ENCODE data around the gene GPSM3.

GPSM3 gene

DNA sequence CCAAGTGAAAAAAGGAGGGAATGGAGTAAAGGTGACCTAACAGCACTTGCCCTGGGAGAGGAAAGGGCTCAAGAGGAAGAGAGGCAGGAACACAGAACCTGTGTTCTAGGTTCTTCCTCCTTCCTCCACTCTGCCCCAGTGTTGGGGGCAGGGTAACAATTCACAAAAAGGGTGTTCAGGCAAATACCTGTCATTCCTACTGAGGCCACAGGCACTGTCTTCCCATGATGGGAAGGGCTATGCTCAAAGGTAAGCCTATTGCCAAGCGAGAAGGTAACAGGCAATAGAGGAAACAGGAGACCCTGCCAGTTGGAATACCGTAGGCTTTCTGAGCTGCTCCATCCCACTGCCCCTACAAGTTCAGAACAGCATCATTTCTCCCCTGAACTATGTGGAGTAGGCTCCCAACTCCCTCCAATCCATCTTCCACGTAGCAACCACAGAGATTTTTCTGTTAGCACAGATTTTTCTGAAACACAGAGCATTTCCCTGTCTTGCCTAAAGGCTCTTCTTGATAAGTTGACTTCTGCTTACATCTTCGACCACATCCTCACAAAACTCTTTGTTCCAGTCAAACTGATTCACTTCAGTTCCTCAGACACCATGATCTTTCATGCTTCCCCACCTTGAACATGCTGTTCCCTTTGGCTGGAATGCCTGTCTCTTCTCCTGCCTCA lies 19.3 kb downstream of the GPSM3 start:
- DNase-seq (ENCODE audit: low read depth) = no peak

DNA sequence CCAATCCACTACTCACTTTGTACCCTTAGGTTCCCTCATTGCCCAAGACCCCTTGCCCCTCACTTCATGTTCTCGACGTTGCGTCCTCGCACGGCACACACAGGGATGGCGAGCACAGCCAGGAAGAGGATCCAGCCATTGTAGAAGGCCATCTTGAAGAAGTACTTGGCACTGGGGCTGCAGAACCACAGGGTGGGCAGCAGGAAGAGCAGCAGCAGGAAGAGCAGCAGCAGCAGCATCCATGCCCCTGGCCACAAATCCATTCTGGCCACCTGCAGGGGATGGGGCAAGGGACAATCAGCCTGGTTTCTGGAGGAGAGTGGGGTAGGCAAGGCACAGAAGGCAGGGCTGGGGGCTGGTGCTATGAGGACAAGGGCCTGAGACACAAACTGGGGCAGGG lies 21.2 kb downstream of the GPSM3 start:
- DNase-seq (ENCODE audit: low read depth) = no peak

DNA sequence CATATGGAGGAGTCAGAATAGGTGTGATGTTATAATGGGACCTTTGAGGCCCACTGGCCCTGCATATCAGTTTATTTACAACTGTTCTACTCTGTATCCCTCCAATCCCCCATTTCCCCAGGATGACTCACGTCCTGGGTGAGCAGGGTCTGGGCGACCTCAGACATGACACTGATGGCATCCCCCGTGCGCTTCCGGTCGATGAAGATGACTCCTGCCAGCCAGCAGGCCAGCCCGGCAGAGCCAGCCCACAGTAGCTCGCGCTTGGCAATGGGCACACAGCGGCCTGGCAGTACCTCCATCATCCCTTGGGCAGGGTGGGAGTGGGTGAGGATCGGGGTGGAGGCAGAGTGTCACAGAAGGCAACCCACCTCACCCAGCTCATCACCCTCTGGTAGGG lies 22.1 kb downstream of the GPSM3 start:
- no peak for DNase-seq (ENCODE audit: low read depth)

DNA sequence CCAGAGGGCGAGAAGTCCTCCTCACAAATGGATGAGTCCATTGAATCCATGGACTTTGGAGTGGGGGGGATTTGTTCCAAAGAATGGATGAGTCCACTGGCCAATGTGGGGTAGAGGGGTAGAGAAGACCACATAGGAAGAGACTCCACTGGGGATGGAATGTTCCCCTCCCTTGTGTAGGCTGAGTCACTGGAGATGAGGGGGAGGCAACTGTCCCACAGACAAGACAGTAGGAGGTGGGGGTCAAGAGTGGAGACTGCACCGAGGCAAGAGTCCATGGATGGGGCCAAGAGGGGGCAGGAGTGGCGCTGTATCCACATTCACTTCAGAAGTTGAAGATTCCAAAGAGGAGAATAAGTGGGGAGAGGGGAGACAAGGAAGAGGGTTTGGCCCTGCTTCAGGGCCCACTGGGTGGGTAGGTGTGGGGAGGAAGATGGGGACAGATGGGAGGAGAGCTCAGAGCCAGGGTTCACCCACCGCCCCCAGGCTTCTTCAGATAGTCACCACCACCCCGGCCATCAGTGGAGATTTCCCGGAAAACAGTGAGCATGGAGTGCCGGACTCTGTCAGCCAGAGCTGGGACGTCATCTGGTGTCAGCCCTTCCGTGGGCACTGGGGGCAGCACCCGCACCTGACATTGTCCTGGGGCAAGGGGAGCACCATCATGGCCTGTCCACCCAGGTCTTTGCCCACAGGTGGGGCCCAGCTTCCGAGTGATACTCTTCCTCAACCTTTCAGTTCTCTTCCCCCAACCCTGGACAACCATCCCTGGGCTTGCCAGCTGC lies 23.4 kb downstream of the GPSM3 start:
- DNase-seq (ENCODE audit: low read depth) = no peak

DNA sequence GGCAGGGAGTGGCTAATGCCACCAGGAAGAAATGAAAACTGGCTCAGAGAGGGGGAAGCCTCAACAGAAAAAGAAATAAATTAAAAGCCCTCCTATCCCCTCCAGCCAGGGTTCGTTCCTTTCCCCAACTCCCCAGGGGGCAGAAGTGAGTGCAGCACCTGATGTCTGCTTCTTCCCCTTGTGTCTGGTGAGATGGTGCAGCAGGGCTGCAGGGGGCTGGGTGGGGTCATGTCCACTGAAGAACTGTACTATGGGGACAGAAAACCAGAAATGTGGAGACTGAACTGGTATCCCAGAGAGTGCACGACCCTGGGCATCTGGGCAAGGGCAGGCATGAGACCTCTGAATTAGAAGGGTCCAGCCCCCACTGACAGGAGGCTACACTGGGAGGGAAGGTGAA lies 24.1 kb downstream of the GPSM3 start:
- DNase-seq (ENCODE audit: low read depth) = no peak

DNA sequence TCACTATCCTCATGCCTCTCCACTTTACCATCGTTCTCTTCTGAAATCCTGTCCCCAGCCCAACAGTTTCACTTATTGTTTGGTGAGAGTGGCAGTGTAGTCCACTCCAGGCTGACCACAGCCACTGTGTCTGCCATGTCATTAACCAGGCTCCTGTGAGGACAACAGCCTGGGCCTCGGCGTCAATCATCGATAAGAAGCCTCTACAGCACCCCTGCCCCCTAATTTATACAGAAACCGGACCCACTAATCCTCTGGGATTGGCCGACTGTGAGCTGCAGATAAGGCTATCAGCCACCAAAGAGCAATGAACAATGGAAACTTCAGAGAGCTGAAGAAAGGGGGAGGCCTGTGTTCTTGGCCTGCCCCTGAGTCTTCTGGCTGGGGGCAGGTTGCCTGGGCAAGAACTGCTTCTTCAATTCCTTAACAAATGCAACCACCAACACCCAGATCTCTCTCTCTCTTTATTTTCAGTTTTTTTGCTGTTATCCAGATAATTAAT lies 24.6 kb downstream of the GPSM3 start:
- no peak for DNase-seq (ENCODE audit: low read depth)

DNA sequence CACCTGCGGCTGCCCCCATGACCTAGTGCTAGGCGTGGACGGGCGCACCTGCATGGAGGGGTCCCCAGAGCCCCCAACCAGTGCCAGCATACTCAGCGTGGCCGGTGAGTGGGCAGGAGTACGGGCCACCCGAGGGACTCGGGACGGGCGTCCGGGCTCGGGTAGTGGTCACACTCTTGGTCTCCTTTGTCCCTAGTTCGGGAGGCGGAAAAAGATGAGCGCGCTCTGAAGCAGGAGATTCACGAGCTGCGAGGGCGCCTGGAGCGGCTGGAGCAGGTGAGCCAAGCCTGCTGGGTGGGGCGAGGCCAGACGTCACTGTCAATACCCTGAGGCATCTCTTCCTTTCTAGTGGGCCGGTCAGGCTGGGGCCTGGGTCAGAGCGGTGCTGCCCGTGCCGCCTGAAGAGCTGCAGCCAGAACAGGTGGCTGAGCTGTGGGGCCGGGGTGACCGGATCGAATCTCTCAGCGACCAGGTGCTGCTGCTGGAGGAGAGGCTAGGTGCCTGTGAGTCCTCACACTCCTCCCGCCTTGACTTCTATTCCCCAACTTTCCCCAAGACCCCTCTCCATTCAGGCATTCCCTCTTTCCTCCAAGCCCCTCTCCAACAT lies 25.2 kb downstream of the GPSM3 start:
- no peak for DNase-seq (ENCODE audit: low read depth)

DNA sequence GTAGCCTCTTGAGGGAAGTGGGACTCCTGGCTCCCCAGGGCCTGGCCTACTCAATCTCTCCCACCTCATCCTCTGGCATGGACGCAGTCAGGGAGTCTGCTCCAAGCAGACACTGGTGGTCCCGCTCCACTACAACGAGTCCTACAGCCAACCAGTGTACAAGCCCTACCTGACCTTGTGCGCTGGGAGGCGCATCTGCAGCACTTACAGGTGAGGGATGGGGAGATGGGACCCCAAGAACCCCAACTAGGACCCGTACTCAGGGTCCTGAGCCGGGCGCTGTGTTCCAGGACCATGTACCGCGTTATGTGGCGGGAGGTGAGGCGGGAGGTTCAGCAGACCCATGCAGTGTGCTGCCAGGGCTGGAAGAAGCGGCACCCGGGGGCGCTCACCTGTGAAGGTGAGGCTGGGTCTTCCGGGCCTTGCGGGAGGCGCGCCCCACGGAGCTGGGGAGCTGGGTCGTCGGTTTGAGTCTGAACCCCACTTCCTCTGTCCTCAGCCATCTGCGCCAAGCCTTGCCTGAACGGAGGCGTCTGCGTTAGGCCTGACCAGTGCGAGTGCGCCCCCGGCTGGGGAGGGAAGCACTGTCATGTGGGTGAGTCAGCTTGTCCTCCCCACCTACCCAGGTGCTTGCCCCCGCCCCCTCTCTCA lies 25.9 kb downstream of the GPSM3 start:
- DNase-seq (ENCODE audit: low read depth) = no peak

DNA sequence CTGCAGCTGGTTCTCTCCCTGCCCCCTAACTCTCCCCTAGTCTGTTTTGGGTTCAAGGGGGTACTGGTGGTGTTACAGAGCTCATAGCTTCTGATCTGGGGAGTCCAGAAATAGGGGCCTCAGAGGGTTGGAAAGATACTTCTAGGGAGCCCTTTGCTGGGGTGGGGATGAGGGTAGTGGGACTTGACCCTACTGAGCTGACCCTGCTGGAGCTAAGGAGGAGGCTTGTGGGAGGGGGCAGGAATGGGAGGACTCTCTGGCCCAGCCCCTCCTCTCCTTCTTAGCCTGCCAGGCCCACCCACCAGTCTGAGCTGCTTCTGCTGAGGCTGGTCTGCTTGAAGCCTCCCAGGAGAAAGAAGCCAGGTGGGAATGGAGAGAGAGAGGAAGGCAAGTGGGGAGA lies 28.1 kb downstream of the GPSM3 start, which contains the start of gene EGFL8:
Gene EGFL8 (plus strand): TSS at position 301 of the 400 bp plus-strand sequence. CDS start 1,571 bp downstream, outside the sequence.
- DNase-seq (ENCODE audit: low read depth) = no peak

DNA sequence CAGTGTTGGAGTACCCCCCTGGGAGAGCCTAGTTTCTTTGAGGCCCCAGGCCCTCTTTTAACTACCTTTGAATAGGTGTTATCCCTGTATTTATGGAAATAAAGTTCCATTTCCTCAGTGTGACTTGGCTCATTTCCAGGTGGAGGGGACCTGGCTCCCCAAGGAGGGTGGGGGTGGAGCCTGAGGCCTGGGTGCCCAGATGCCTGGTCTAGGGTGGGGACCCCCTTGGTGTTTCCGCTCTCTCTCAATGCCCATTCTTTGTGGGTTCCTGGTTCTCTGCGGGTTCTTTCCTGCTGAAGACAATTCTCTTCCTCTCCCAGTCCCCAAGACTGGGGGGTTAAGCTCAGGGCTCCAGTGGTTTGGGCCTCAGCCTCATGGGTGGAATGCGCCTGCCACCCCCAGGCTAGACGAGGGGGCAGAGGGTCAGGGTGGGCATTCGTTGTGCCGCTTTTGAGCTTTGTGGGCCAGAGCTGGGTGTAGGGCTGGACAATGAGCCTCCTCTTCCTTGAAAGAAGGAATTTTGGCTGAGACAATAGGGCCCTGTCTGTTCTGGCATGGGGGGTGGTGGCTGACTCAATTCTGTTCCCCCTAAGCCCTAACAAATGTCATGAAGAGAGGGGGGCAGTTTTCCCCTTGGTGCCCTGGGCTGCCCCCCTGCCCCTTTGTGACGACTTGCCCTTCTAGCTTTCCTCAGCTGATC lies 28.7 kb downstream of the GPSM3 start:
- no peak for DNase-seq (ENCODE audit: low read depth)

DNA sequence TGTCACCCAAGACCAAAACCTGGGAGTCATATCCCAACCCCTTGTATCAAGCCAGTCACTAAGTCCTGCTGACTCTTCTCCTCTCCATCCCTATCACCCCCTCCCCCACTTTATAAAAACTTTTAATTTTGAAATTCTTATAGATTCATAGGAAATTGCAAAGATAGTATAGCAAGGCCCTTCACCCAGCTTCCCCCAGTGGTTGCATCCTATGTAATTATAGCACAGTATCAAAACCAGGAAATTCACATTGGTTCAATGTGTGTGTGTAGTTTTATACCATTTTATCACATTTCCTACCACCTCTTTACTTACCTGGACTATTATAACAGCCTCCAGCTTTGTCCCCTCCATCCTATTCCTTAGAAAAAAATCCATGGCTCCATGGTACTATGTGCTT lies 34.4 kb downstream of the GPSM3 start:
- DNase-seq (ENCODE audit: low read depth) = no peak

DNA sequence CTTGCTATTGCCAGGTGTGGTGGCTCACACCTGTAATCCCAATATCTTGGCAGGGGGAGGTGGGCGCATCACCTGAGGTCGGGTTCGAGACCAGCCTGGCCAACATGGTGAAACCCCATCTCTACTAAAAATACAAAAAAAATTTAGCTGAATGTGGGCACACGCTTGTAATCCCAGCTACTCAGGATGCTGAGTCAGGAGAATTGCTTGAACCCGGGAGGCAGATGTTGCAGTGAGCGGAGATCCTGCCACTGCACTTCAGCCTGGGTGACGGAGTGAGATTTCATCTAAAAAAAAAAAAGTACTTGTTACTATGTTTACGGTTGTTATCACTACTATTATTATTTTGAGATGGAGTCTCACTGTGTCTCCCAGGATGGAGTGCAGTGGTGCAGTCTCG lies 35.6 kb downstream of the GPSM3 start:
- DNase-seq (ENCODE audit: low read depth) = no peak

DNA sequence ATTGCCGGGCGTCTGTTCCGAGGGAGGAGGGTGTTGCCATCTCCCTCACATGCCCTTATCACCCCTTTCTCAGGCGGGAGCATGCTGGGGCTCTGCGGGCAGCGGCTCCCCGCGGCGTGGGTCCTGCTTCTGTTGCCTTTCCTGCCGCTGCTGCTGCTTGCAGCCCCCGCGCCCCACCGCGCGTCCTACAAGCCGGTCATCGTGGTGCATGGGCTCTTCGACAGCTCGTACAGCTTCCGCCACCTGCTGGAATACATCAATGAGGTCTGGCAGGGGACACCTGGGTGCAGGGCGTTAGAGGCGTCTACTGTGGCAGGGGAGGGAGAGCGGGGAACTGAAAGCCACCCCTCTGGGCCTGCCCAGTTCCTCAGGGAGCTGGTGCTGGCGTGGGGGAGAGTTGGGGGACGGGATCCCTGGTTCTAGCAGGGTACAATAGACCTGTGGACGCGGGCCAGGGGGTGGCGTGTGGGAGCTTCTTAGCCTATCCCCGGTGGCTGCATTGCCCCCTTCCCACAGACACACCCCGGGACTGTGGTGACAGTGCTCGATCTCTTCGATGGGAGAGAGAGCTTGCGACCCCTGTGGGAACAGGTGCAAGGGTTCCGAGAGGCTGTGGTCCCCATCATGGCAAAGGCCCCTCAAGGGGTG lies 37.8 kb downstream of the GPSM3 start:
- no peak for DNase-seq (ENCODE audit: low read depth)

DNA sequence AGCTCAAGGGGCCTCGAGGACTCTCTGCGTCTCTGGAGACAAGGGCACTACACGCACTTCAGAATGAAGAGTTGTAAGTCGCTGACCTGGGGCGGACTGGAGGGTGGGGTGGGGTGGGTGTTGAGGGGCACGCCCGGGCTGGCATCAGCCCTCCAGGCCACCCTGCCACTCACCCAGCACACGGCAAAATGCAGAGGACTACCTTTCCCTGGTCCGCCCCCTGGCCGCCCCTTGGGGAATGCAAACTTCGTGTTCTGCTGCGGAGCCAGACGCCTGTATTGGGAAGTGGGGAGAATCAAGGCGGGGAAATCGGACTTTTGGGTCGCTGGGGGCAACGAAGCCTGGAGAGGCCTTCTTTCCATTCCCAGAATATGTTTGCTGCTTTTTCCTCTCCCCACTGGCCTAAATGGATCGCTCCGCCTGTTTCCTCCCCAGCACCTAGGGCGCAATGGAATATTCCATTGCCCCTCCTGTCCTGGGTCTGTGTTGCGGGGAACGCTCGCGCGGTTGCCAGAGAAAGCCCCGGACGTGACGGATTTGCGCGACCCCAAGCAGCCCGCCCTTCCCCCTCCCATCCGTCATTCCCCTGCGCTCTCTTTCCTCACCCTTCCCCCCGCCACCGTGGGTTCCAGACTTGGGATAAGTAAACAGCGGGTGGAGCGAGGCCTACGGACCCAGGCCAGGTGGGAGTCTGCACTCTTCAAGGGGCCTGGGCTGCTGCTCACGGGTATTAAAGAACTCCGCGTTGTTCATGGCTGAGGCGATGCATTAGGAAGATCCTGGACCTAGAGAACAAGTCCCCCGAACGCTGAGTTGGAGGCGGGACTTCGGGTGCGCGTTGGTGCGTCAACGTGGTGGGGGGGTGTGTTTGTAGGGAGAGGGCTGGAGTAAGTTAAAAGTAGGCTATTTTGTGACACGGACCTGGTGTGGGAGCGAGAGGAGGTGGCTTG lies 38.6 kb downstream of the GPSM3 start, which contains the start of gene PPT2:
Gene PPT2 (plus strand): TSS at position 578 of the 950 bp plus-strand sequence. CDS start 454 bp downstream, outside the sequence.
- DNase-seq (ENCODE audit: low read depth) = peak; percentile 90

DNA sequence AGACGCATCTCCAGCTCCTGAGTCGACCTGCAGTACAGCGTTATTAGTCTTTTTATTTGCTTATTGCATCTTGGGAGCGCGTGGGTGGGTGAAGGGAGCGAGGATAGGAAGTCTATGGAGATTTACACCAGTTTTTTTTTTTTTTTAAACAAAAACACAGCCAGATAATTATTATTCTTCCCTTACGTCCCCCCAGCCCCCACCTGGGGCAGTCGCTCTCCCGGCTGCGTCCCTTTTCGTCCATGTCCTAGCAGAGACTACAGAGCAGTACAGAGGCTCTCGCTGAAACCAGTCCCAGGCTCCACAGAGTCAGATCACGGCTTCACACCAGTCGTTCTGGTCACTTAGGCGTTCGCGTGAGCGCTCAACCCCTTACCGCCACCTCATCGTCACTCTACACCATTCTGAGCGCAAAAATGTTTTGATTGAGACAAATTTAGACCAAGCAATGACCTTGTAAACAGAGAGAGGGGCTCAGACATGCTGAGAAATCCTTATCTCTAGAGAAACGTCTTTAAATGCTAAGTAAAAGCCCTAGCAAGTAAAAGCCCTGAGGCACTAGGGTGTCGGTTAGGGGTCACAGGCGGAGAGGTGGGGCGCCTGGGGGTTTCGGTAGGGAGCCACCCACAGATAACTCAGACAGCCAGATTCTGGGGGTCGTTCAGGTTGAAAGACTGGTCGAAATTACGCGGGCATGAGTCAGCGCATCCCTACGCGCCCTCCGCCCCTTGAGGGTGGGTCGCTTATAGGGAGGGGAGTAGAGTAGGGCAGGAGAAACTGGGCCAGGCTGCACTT lies 39.5 kb downstream of the GPSM3 start:
- no peak for DNase-seq (ENCODE audit: low read depth)

DNA sequence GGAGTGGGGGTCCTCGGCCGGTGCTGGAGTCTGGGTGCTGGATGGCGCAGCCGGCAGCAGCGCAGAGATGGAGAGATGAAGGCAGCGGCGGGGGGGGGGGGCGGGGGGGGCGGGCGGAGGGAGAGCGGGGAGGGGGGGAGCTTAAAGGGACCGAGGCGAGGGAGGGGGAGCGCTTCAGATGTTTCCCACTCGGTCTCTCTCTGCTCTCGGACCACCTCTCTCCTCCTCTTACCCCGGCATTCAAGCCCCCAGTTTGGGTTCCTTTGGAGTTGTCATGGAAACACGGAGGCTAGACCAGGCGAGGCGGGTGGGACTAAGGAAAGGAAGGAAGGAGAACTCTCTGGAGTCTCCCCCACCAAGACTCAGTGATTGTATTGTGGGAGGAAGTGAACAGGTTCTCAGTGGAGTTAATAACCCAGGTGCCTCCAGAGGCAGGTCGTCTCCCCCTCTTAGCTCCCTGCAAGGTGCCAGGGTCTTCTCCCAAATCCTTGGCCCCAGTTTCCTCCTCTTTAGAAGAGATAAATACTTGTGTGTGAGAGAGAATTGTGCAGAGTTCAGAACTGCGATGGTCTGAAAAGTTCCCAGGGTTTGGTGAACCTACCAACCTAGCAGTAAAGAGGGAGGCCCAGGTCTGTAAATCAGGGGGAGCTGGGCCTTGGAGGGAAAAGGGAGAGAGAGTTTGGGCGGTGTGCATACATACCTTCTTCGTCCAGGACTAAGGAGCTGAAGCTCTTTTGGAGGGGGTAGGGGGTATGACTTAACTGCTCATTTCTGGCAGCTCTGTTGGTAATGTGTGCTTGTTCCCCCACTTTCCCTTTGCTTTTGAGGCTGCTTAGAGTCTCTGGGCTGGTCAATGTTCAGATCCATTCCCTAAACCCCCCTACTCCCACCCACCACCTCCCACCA lies 40.3 kb downstream of the GPSM3 start, which contains the start of gene PRRT1:
Gene PRRT1 (minus strand): TSS at position 77 of the 906 bp plus-strand sequence. CDS start 112 bp downstream, outside the sequence.
- no peak for DNase-seq (ENCODE audit: low read depth)

DNA sequence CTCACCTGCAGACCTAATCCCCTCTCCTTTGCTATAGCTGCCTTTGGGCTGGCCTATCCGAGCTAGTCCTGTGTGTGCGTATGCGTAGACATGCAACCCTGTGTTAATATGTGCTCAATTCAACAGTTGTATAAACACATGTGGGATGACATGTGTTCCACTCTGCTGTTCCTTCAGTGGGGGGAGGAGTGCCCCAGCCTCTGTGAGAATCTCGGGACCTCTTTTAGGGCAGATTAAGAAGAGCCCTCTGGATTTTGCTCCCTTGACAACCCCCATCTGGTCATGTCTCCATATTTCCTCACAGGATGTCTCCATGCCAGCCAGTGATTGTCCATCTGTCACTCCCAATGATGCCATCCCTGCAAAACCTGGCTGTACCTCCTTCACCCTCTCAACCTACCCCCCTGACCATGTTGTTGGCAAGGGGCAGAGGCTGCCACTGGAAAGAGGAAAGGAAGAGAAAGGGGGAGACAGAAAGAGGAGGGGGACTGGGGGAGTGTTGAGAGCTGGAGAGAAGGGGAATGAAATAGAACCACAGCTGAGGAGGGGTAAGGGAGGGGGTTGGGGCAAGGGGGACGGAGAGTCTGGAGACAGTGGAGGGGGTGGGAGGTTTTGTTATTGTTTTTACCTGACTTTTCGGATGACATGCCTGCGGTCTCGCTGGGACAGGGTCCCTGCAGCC lies 41.1 kb downstream of the GPSM3 start:
- no peak for DNase-seq (ENCODE audit: low read depth)

Data from HS-27A (cell line).